ENCODE data around the gene DCP2.

Gene DCP2

GRCh38 chr5:112973036-112973435 lies 3.6 kb upstream of the DCP2 start (continued):
- no peak for TF ChIP-seq HIC1 (tag by site-specific recombination; IDR thresholded peaks at IDR 0.05)
- TF ChIP-seq ZNF654 (tag by site-specific recombination; IDR thresholded peaks at IDR 0.05; ENCODE audit: low read depth): no peak
- TF ChIP-seq BCL11B (tag by site-specific recombination; IDR thresholded peaks at IDR 0.05; ENCODE audit: low read depth): no peak
- no peak for TF ChIP-seq EGR2 (tag by site-specific recombination; IDR thresholded peaks at IDR 0.05; ENCODE audit: low read depth)
- no peak for TF ChIP-seq ZNF335 (tag by site-specific recombination; conservative IDR thresholded peaks at IDR 0.05)
- no peak for TF ChIP-seq ZNF76 (tag by site-specific recombination; IDR thresholded peaks at IDR 0.05; ENCODE audit: borderline replicate concordance, low read depth)
- no peak for TF ChIP-seq HOXC10 (CRISPR knock-in tag; IDR thresholded peaks at IDR 0.05)
- no peak for TF ChIP-seq TSHZ1 (tag by site-specific recombination; IDR thresholded peaks at IDR 0.05; ENCODE audit: borderline replicate concordance)
- no peak for TF ChIP-seq BCL11A (tag by site-specific recombination; IDR thresholded peaks at IDR 0.05; ENCODE audit: low read depth)
- no peak for TF ChIP-seq ZSCAN23 (tag by site-specific recombination; IDR thresholded peaks at IDR 0.05)
- TF ChIP-seq HOXA7 (CRISPR knock-in tag; IDR thresholded peaks at IDR 0.05; ENCODE audit: borderline replicate concordance): no peak

- Histone ChIP-seq H3K36me3 (ENCODE audit: control insufficient read depth in 2 of 2, insufficient read depth in 1 of 2, low read length in 2 of 2) (no peaks in the 10 kb centered on the region), H3K27ac (ENCODE audit: extremely low read depth, low read depth, low read length) (no peak overlapping the region), H3K4me3 (ENCODE audit: low read depth, low read length) (no peak overlapping the region), H3K4me1 (ENCODE audit: control insufficient read depth, insufficient read depth, low read length) (0 out of 2 replicates have a peak, but pooled peaks cover 5% of the 10 kb centered on the region), H3K9me3 (ENCODE audit: control insufficient read depth, insufficient read depth, low read depth, low read length) (no peaks in the 10 kb centered on the region)
- POLR2A ChIA-PET: no interaction called here
- CTCF ChIA-PET: no interaction called here
- TF ChIP-seq ZNF148 (tag by site-specific recombination; IDR thresholded peaks at IDR 0.05; ENCODE audit: borderline replicate concordance) (no peak), ZNF639 (tag by site-specific recombination; IDR thresholded peaks at IDR 0.05) (no peak), ZSCAN18 (tag by site-specific recombination; IDR thresholded peaks at IDR 0.05) (no peak), ZNF514 (tag by site-specific recombination; IDR thresholded peaks at IDR 0.05) (no peak), ZNF292 (tag by site-specific recombination; IDR thresholded peaks at IDR 0.05; ENCODE audit: borderline replicate concordance, low read depth) (no peak)
These were observed 2.7 kb upstream of the DCP2 start for GRCh38 chr5:112973904-112974303.

Data from HEK293 (cell line).